ENCODE measurements around the gene LRRC4C.

Gene LRRC4C

DNA sequence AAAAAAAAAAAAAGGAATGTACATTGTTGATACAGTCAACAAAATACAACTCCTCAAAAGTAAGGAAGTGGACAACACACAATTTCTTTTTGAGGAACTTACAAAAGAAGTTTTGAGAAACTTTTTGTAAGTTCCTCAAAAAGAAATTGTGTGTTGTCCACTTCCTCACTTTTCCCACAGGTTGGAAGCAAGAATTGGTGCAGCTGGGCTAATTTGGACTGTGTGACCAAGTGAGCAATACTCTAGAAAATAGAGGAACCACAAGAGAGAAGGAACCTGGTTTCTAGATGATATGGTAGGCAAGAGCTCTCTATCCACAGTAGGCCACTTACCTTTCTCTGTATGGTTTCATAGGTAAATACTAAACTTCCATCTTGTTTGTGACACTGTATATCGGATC, 1053.8 kb downstream of the LRRC4C start:
- TF ChIP-seq REST (IDR thresholded peaks at IDR 0.05; ENCODE audit: low read depth) (no peak), YY1 (IDR thresholded peaks at IDR 0.05; ENCODE audit: low read depth) (no peak), TCF12 (IDR thresholded peaks at IDR 0.05; ENCODE audit: low read depth) (no peak), TEAD4 (IDR thresholded peaks at IDR 0.05) (no peak), CEBPB (IDR thresholded peaks at IDR 0.05) (no peak), EP300 (IDR thresholded peaks at IDR 0.05; ENCODE audit: borderline replicate concordance) (no peak)

DNA sequence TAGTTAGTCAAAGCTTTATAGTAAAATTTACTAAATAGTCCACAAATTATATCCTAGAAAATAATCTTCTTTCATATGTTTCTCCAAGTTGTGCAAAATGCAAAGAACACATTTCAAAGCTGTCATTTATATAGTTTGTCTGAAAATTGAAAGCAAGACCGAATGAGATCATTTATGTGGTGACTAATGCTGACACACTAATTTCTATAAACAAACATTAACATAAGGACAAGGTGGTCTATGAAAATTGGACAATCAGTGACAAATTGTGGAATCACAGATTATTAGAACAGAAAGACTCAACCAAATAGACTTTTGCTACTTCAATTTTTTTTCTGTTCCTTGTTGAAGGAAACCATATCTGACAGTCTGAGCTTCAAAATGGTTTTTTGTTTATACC, 1056.1 kb downstream of the LRRC4C start:
- TF ChIP-seq EGR1 (IDR thresholded peaks at IDR 0.05) (no peak), FOXM1 (IDR thresholded peaks at IDR 0.05; ENCODE audit: borderline replicate concordance, low read depth) (no peak), MAX (IDR thresholded peaks at IDR 0.05) (no peak), EP300 (IDR thresholded peaks at IDR 0.05; ENCODE audit: borderline replicate concordance) (no peak), NFIC (IDR thresholded peaks at IDR 0.05) (no peak), CREB1 (IDR thresholded peaks at IDR 0.05; ENCODE audit: low read depth) (no peak), REST (IDR thresholded peaks at IDR 0.05; ENCODE audit: low read depth) (no peak), RAD21 (IDR thresholded peaks at IDR 0.05; ENCODE audit: low read depth) (no peak), TEAD4 (IDR thresholded peaks at IDR 0.05) (no peak), USF1 (IDR thresholded peaks at IDR 0.05) (no peak)

DNA sequence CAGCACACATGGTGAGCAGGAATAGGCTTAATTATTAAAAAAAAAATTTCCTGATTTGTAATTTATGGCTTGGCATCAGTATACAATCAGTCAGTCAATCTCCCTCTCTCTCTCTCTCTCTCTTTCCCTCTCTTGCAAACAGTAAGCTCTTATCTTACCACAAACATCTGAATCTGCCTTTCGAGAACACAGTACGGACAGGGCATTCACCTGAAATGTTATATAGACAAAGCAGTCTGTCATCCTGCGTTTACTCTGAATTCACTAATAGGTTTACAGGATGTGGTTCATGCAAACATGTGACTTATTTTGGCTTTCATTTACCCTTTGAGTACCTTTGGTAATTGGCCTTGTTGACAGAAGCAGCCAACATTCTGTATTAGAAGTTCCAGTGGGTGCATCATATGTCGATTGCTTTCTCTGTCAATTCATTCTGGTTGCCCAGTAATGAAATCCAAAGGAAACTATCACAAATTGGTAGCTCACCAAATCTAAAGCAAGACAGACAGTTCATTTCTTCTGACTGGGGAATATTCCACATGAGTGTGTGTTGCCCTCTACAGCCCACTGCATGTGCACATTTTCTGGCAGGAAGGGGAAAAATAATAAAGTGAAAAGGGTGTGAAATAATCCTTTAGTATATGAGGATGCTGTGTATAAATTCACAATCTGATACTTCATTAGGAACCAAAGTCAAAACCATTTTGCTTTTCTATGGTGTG, 1058.2 kb downstream of the LRRC4C start:
- TF ChIP-seq TCF12 (IDR thresholded peaks at IDR 0.05; ENCODE audit: low read depth) (no peak), CEBPB (IDR thresholded peaks at IDR 0.05) (no peak), FOXM1 (IDR thresholded peaks at IDR 0.05; ENCODE audit: borderline replicate concordance, low read depth) (no peak), CREB1 (IDR thresholded peaks at IDR 0.05; ENCODE audit: low read depth) (no peak), TEAD4 (IDR thresholded peaks at IDR 0.05) (no peak), YY1 (IDR thresholded peaks at IDR 0.05; ENCODE audit: low read depth) (no peak)

DNA sequence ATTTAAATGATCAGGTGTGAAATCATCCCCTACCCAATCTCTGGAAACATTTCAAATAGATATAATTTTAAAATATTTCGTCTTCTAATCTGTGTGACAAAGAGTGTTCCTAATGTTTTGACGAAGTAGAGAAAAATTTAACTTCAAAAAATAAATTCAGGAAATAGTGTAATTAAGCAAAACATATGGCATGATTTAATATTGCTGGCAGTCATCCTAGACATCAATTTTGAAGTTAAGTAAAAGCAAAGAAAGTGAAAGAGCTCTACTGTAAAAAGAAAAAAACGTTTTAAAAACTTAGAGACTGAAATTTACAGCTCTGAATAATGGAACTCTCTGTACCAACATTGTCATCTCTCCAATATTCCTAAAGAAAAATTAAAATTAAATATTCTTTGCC, 1062.3 kb downstream of the LRRC4C start:
- no peak for TF ChIP-seq MAX (IDR thresholded peaks at IDR 0.05)
- no peak for TF ChIP-seq USF1 (IDR thresholded peaks at IDR 0.05)
- no peak for TF ChIP-seq NFIC (IDR thresholded peaks at IDR 0.05)
- TF ChIP-seq REST (IDR thresholded peaks at IDR 0.05; ENCODE audit: low read depth): no peak
- TF ChIP-seq FOXM1 (IDR thresholded peaks at IDR 0.05; ENCODE audit: borderline replicate concordance, low read depth): no peak
- TF ChIP-seq YY1 (IDR thresholded peaks at IDR 0.05; ENCODE audit: low read depth): no peak
- no peak for TF ChIP-seq TCF12 (IDR thresholded peaks at IDR 0.05; ENCODE audit: low read depth)
- no peak for TF ChIP-seq EGR1 (IDR thresholded peaks at IDR 0.05)
- TF ChIP-seq CREB1 (IDR thresholded peaks at IDR 0.05; ENCODE audit: low read depth): no peak
- TF ChIP-seq EP300 (IDR thresholded peaks at IDR 0.05; ENCODE audit: borderline replicate concordance): no peak
- no peak for TF ChIP-seq CEBPB (IDR thresholded peaks at IDR 0.05)
- TF ChIP-seq RAD21 (IDR thresholded peaks at IDR 0.05; ENCODE audit: low read depth): no peak
- TF ChIP-seq ZBTB7A (IDR thresholded peaks at IDR 0.05; ENCODE audit: low read depth): no peak
- TF ChIP-seq TEAD4 (IDR thresholded peaks at IDR 0.05): no peak
- TF ChIP-seq TAF1 (IDR thresholded peaks at IDR 0.05; ENCODE audit: low read depth): no peak

DNA sequence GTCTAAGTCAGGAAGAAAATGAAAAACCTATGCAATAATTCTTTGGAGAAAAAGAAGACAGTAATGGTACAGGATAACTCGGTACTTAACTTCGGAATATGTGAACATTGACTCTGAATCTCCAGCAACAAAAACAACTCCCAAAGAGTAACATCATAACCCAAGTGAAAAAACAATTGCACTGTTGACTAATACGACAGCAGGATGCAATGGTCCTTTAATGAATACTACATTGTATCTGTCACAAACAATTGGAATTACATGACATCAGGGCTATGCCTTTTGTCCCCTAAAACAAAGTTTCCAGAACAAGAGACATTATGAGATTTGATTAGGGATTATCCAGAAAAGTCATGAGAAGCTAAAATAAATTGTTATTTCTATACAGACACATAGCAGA, 1065.9 kb downstream of the LRRC4C start:
- TF ChIP-seq ZBTB7A (IDR thresholded peaks at IDR 0.05; ENCODE audit: low read depth): no peak
- TF ChIP-seq CEBPB (IDR thresholded peaks at IDR 0.05): no peak
